ENCODE results near the gene FAM110A.
"Not testable (repeated sequence)": the region's sequence is repeated elsewhere in the genome, so short reads cannot be mapped to it uniquely, and the experiment has no call there.

FAM110A gene

DNA sequence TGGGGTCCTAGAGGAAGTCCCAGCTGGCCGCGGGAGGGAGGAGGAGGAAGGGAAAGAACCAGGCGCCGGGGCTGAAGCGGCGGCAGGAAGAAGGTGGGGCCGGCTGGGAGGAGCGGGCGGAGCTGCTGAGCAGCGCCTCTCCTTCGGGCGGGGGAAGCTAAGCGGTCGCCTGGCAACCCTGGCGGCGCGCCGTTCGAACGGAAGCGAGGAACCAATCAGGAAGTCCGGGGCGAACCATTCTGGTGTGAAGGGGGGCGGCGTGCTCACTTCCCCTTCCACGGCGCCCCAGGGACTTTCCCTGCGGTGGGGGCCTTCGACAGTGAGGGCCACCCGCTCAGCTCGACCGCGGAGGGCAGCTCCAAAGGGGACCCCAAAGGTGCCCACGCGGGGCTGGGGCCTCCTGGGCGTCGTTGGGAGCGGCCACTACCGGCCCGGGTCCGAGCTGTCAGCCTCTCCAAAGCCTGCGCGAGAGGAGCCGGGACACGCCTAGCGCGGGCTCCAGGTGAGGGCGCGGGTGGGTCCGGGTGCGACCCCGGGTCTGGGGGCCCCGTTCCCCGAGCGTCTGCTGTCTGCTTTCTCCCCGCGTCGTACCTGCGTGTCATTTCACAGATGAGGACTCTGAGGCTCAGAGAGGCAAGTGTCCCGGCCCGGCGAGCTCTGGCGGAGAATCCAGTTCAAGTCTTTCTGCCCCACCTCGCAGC, at the start of gene FAM110A:
TSS of gene FAM110A (plus strand) at position 266 of the 701 bp plus-strand sequence. CDS start 11,090 bp downstream, outside the sequence.
- peak; percentile 74 for DNase-seq (ENCODE audit: extremely low read depth, low read depth)
- TF ChIP-seq, protein P1, sequence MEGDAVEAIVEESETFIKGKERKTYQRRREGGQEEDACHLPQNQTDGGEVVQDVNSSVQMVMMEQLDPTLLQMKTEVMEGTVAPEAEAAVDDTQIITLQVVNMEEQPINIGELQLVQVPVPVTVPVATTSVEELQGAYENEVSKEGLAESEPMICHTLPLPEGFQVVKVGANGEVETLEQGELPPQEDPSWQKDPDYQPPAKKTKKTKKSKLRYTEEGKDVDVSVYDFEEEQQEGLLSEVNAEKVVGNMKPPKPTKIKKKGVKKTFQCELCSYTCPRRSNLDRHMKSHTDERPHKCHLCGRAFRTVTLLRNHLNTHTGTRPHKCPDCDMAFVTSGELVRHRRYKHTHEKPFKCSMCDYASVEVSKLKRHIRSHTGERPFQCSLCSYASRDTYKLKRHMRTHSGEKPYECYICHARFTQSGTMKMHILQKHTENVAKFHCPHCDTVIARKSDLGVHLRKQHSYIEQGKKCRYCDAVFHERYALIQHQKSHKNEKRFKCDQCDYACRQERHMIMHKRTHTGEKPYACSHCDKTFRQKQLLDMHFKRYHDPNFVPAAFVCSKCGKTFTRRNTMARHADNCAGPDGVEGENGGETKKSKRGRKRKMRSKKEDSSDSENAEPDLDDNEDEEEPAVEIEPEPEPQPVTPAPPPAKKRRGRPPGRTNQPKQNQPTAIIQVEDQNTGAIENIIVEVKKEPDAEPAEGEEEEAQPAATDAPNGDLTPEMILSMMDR (IDR thresholded peaks at IDR 0.05; ENCODE audit: low read depth, low read length, missing control alignments): no peak
- peak within 1 kb of the TSS; percentile 86 for H3K4me3 ChIP-seq (replicated peaks; ENCODE audit: low read depth, low read length)

DNA sequence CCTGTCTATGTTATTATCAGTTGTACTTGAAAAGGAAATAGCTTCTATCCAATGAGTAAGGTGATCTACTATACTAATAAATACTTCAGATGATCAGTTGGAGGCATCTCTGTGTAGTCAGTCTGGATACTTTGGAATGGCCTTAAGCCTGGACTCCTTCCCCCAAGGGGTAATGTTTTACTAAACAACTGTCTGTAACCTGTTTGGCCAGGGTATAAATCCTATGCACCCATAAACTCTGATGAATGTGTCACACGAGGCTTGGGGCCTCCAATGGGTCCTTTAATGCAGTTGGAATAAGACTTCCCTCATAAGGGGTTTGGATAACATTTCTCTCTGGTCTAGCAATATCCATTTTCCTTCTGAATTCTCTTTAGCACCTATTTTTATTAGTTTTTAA, 45.7 kb upstream of the FAM110A start:
- DNase-seq (ENCODE audit: extremely low read depth, low read depth): no peak
- H3K4me3 ChIP-seq (replicated peaks; ENCODE audit: low read depth, low read length): no peak overlapping the region
- TF ChIP-seq, protein P1 (IDR thresholded peaks at IDR 0.05; ENCODE audit: low read depth, low read length, missing control alignments): no peak

DNA sequence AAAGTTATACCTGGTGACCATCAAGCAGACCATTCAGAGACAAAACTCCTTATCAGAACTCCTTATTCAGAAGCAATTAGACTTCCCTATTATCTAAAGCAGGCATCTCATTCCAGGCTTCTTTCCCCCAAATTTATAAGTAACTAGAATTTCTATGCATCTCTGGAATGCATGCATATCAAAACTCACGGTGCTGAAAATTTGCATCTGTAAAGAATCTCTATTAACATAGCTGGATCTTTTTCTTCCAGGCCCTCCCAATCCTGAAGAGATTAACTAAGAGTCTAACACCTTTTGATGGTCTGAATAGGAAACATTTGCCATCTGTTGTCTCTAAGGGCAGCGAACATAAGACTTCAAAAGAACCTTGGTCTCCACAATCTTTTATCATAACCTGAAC, 42.5 kb upstream of the FAM110A start:
- TF ChIP-seq, protein P1 (IDR thresholded peaks at IDR 0.05; ENCODE audit: low read depth, low read length, missing control alignments): no peak
- no peak for DNase-seq (ENCODE audit: extremely low read depth, low read depth)
- H3K4me3 ChIP-seq (replicated peaks; ENCODE audit: low read depth, low read length): no peak overlapping the region

DNA sequence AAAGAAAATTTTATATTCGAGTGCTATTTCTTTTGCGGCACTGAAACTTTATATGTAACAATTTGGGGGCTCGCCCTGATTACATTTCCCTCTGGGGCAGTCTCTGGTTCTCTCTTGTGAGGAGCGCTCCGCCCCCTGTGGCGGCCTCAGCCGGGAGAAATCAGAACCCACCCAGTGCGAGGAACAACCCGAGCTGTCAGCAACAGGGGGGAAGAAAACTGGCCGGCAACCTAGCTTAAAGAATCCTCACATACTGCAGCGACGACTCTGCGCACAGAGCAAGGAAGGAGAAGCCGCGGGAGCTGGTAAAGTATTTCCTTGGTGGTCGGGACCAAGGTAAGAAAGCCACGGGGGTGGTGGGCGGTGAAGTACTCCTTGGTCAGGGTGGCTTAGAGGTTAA, 41.3 kb upstream of the FAM110A start:
- H3K4me3 ChIP-seq (replicated peaks; ENCODE audit: low read depth, low read length): no peak overlapping the region
- TF ChIP-seq, protein P1 (IDR thresholded peaks at IDR 0.05; ENCODE audit: low read depth, low read length, missing control alignments): no peak
- no peak for DNase-seq (ENCODE audit: extremely low read depth, low read depth)

DNA sequence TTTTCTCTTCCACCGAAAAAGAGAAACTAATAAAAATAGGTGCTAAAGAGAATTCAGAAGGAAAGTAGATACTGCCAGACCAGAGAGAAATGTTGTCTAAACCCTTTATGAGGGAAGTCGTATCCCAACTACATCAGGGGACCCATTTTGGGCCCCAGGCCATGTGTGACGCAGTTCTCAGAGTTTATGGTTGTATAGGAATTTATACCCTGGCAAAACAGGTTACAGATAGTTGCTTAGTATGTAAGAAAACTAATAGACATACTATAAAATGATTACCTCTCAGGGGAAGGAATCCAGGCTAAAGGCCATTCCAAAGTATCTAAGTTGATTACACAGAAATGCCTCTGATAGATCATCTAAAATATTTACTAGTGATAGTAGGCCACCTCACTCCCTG, 36.6 kb upstream of the FAM110A start:
- DNase-seq (ENCODE audit: extremely low read depth, low read depth): no peak
- TF ChIP-seq, protein P1 (IDR thresholded peaks at IDR 0.05; ENCODE audit: low read depth, low read length, missing control alignments): no peak
- H3K4me3 ChIP-seq (replicated peaks; ENCODE audit: low read depth, low read length): no peak overlapping the region

DNA sequence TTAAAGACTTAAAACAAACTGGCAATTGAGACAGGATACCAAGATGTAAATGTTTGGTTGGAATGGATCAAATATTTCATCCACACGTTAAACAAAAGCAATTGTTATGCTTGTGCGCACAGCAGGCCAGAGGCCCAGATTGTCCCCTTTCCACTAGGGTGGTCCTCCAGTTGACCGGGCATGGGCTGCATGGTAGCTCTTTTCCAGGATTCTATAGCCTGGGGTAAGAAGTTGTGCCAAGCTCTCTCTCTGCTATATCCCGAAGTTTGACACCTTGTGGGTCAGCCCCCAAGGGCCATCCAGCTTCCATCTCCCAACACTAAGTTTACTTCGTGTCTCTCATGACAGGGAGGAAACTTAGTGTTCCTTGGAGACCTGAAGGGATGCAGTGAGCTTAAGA, 34.8 kb upstream of the FAM110A start:
- DNase-seq (ENCODE audit: extremely low read depth, low read depth); H3K4me3 ChIP-seq (replicated peaks; ENCODE audit: low read depth, low read length): not testable (repeated sequence)

DNA sequence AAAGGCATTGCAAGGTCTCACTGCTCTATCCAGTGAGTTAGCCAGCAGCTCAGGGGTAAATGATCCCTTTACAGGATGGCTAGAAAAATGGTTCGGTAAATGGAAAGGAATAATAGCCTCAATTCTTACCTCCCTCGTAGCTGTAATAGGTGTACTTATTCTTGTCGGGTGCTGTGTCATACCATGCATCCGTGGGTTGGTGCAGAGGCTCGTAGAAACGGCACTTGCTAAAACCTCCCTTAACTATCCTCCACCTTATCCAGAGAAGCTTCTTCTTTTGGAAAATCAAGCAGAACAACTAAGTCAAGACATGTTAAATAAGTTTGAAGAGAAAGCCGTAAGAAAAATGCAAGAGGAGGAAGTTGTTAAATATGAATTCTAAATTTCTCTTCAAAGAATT, 33.5 kb upstream of the FAM110A start:
- not testable (repeated sequence) for H3K4me3 ChIP-seq (replicated peaks; ENCODE audit: low read depth, low read length); DNase-seq (ENCODE audit: extremely low read depth, low read depth)

DNA sequence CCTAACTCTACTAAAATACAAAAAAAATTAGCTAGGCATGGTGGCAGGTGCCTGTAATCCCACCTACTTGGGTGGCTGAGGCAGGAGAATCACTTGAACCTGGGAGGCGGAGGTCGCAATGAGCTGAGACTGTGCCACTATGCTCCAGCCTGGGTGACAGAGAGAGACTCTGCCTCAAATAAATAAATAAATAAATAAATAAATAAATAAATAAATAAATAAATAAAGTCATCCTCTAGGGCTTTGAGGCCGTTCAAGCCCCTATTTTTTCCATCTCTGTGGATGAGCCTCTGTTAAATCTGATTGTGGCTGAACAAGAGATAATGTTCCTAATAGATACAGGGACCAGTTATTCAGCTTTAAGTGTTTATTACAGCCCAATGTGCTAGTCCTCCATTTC, 31.8 kb upstream of the FAM110A start:
- DNase-seq (ENCODE audit: extremely low read depth, low read depth): no peak
- TF ChIP-seq, protein P1 (IDR thresholded peaks at IDR 0.05; ENCODE audit: low read depth, low read length, missing control alignments): no peak
- no peak overlapping the region for H3K4me3 ChIP-seq (replicated peaks; ENCODE audit: low read depth, low read length)
